NCI-H1930 (cell line): ENCODE data around the gene CCNG2.

Source experiments
- DNase-seq, 2 experiments: peaks; one replicate each; lab custom pipeline; 2025; lab: John Stamatoyannopoulos, UW

The CCNG2 gene

GRCh38 chr4:77177199-77177598, 20.2 kb downstream of the CCNG2 start:
- DNase-seq: no peak

GRCh38 chr4:77178560-77178959, 21.6 kb downstream of the CCNG2 start:
- no peak for DNase-seq

- DNase-seq: no peak
Measured at GRCh38 chr4:77179519-77179918, 22.5 kb downstream of the CCNG2 start.

GRCh38 chr4:77181720-77182119, 24.7 kb downstream of the CCNG2 start:
- DNase-seq: no peak

- no peak for DNase-seq
Measured at GRCh38 chr4:77183777-77184420, 26.9 kb downstream of the CCNG2 start.

- no peak for DNase-seq
Measured at GRCh38 chr4:77184974-77185373, 28.0 kb downstream of the CCNG2 start.

- no peak for DNase-seq
Measured at GRCh38 chr4:77185686-77186085, 28.7 kb downstream of the CCNG2 start.

- no peak for DNase-seq
Measured at GRCh38 chr4:77187322-77187721, 30.3 kb downstream of the CCNG2 start.

GRCh38 chr4:77188498-77189220, 31.7 kb downstream of the CCNG2 start:
- DNase-seq: no peak

- DNase-seq: no peak
Measured at GRCh38 chr4:77189412-77189811, 32.4 kb downstream of the CCNG2 start.

GRCh38 chr4:77190053-77190452, 33.0 kb downstream of the CCNG2 start:
- DNase-seq: no peak

- DNase-seq: no peak
Measured at GRCh38 chr4:77193046-77193445, 36.0 kb downstream of the CCNG2 start.

GRCh38 chr4:77193511-77194102, 36.6 kb downstream of the CCNG2 start:
- no peak for DNase-seq

- no peak for DNase-seq
Measured at GRCh38 chr4:77194366-77194765, 37.4 kb downstream of the CCNG2 start.

GRCh38 chr4:77194989-77195388, 38.0 kb downstream of the CCNG2 start:
- no peak for DNase-seq

GRCh38 chr4:77196866-77197265, 39.9 kb downstream of the CCNG2 start:
- DNase-seq: no peak

GRCh38 chr4:77197361-77197760, 40.4 kb downstream of the CCNG2 start:
- DNase-seq: no peak

GRCh38 chr4:77197831-77198230, 40.8 kb downstream of the CCNG2 start:
- no peak for DNase-seq

- DNase-seq: no peak
Measured at GRCh38 chr4:77199276-77199675, 42.3 kb downstream of the CCNG2 start.

GRCh38 chr4:77199701-77200100, 42.7 kb downstream of the CCNG2 start:
- DNase-seq: no peak

- no peak for DNase-seq
Measured at GRCh38 chr4:77201343-77201742, 44.3 kb downstream of the CCNG2 start.

GRCh38 chr4:77201857-77202256, 44.9 kb downstream of the CCNG2 start:
- no peak for DNase-seq

- DNase-seq: no peak
Measured at GRCh38 chr4:77202491-77202890, 45.5 kb downstream of the CCNG2 start.
